NCI-H128 (cell line): ENCODE data around the gene AHSG.
"Not testable (repeated sequence)": the region's sequence is repeated elsewhere in the genome, so short reads cannot be mapped to it uniquely, and the experiment has no call there.

Experiments
- DNase-seq: peaks from one replicate; lab custom pipeline; 2025; ENCODE audit not compliant: unreplicated experiment; lab: John Stamatoyannopoulos, UW

The AHSG gene

GRCh38 chr3:186617036-186617946, 4.4 kb downstream of the AHSG start:
- peak; percentile 54 for DNase-seq

- no peak for DNase-seq
Measured at GRCh38 chr3:186618318-186618938, 5.6 kb downstream of the AHSG start.

- DNase-seq: no peak
Measured at GRCh38 chr3:186619787-186620212, 6.9 kb downstream of the AHSG start.

DNA sequence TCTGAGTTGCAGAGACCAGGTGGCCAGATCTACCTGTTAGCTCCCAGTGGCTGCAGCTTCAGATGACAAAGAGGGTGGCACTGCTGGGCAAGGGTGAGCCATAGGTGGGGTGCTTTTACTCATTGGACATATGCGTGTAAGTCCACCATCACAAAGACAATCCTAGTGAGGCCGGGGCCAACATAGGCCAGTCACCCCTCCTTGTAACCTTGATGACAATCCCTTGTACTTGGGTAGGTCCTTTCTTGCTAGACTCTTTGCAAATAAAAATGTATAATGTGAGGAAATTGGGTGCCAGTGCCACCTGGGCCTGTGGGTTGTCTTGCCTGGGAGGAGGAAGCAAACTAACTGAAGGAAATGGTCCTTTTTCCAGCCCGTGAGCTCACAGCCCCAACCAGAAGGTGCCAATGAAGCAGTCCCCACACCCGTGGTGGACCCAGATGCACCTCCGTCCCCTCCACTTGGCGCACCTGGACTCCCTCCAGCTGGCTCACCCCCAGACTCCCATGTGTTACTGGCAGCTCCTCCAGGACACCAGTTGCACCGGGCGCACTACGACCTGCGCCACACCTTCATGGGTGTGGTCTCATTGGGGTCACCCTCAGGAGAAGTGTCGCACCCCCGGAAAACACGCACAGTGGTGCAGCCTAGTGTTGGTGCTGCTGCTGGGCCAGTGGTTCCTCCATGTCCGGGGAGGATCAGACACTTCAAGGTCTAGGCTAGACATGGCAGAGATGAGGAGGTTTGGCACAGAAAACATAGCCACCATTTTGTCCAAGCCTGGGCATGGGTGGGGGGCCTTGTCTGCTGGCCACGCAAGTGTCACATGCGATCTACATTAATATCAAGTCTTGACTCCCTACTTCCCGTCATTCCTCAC, 7.6 kb downstream of the AHSG start:
- DNase-seq: no peak

DNA sequence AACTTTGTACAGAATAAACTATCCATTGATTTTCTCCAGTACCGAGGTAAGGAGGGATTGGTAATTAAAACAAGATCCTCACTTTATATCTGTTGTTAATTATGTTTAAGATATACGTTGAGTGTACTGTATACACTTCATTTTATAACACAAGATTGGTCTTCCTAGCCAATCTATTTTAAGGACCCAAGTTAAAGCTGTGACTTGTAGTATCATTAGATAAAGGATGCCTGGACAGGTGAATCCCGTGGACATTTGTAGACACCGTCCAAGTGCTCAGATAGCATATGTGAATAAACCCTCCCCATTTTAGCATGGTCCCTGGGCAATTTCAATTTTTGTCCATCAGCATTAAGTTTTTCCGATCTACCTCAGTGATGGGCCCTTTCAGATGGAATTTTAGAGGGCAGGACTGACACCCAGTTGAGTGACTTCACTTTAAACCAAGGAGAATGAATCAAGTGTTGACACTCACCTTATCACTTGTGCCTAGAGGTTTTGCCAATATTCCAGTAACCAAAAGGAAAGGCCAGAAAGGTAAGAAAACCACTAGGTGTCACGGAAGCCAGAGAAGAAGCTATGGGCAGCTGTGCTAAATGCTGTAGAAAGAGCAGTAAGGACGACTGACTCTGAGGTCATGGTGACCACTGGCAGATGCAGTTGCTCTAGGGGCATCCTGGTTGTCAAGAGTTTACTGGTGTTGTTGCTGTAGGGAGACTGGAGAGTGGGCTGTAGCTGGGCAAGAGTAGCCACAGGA, 9.2 kb downstream of the AHSG start:
- DNase-seq: no peak

- DNase-seq: no peak
Measured at GRCh38 chr3:186622651-186623310, 9.9 kb downstream of the AHSG start.

DNA sequence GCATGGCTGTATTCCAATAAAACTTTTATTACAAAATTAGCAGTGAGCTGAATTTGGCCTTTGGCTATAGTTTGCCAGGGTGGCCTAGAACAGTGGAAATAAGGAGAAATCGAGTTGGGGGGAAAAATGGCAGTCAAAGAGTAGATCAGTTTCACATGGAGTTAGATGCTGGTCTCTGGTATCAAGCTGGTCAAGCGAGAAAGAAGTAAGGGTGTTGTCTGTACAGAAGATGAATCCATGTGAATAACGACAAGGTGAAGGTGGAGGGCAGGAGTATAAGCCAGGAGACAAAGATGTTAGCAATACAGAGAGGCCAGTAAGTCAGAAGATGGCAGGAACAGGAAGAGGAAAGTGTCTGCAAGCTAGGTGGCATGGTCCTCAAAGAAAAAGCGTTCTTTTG, 11.7 kb downstream of the AHSG start:
- no peak for DNase-seq

- no peak for DNase-seq
Measured at GRCh38 chr3:186625600-186626042, 12.8 kb downstream of the AHSG start.

GRCh38 chr3:186626254-186626847, 13.5 kb downstream of the AHSG start:
- no peak for DNase-seq

- no peak for DNase-seq
Measured at GRCh38 chr3:186627852-186628414, 15.1 kb downstream of the AHSG start.

- no peak for DNase-seq
Measured at GRCh38 chr3:186628756-186629155, 15.9 kb downstream of the AHSG start.

GRCh38 chr3:186630950-186631641, 18.2 kb downstream of the AHSG start:
- DNase-seq: no peak

DNA sequence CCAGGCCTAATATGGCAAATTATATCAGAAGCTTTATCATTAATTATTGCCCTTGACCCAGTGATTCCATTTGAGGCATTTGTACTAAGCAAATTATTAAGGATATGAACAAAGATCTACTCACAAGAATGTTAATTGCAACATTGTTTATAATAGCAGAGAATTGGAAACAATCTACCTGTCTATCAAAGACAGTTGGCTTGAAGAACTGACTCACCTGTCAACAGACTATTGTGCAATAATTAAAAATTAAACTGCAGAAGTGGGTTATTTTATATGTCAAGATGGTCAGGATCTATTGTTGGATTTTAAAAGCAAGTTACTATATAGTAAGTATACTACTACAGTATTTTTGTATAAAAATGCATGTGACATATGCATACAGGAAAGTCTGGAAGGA, 20.6 kb downstream of the AHSG start:
- DNase-seq: no peak

- DNase-seq: not testable (repeated sequence)
Measured at GRCh38 chr3:186634207-186634606, 21.3 kb downstream of the AHSG start.

DNA sequence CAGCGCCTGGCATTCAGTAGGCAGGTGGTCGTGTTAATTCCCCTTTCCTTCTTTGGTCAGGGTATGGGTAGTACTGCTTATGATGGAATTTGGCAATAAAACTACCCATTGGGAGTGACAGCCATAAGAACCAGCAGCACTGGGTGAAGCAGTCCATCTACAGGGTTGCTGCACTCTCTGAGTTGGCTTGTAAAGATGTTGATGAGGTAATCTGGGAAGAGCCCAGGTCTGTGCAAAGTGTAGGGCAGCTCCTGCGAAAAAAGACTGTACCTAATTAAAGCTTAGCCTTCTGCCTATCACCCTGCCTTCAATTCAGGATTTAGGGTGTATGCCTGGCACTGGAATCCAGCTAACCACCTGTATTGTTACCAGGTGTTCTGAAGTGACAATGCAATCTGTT, 22.7 kb downstream of the AHSG start:
- no peak for DNase-seq

GRCh38 chr3:186636536-186636935, 23.7 kb downstream of the AHSG start:
- DNase-seq: no peak

GRCh38 chr3:186637686-186638085, 24.8 kb downstream of the AHSG start:
- DNase-seq: no peak

DNA sequence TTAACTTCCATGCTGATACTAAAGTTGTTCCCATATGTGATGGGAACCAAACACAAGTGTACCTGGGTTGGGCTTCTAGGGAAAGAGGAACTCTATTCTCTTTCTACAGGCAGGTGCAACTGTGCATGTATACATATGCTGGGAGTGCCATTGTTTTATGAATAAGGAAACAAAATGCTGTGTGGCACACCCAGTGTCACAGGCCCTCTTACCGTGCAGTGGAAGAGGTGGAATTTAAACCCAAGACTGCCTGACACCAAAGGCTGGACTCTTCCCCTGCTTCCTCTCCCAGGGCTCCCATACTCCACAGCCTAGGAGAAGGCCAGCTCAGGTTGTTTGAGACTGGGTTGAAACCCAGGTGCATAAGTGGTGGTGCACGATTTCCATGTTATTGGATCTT, 25.4 kb downstream of the AHSG start:
- DNase-seq: no peak
